ENCODE data around the gene MAP4. TPM values are rescaled to one million over a fixed set of nuclear protein-coding genes. Genes with fewer than 3 reads are reported as not detected.

MAP4 gene
- total and polyA plus RNA-seq, 2 donors (not counting 1 experiment from before 2014, with no cell fraction given): 39.2 to 132 TPM

DNA sequence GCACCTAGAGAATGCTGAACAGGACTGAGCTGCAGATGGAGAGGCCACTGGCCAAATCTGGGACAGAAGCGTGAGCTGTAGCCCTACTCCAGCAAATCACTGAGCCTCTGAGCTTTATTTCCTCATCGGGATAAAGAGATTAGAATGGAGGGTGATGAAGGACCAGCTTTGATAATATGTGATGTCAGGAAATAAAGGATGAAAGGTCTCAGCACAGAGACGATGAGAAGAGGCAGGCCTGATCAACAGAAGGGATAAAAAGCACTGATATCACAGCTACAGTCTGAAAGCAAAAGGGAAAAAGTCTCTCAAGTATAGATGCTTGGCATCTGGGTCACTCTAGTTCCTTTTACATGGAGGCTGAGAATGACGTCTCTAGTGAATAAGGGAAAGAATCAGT lies 143.3 kb downstream of the MAP4 start:
- Mint-ChIP-seq H3K27me3 (no peaks in the 10 kb centered on the region), H3K4me1 (peaks cover 5% of the 10 kb centered on the region), H3K4me3 (no peak overlapping the region), H3K27ac (no peak overlapping the region), H3K9me3 (ENCODE audit: insufficient read depth) (no peaks in the 10 kb centered on the region)
- H3K4me3 ChIP-seq (ENCODE audit: control extremely low read depth in 1 of 5, extremely low read depth in 1 of 5, insufficient read depth in 1 of 5, low read depth in 2 of 5, low read length in 4 of 5): no peak overlapping the region
- TF ChIP-seq EZH2 (IDR thresholded peaks at IDR 0.05; ENCODE audit: borderline replicate concordance, insufficient read depth, low read depth, low read length, poor library complexity, severe bottlenecking) (no peak), CTCF (IDR thresholded peaks at IDR 0.05) (no peak)
- no peaks in the 10 kb centered on the region for H4K20me1 ChIP-seq (ENCODE audit: control insufficient read depth, insufficient read depth, low read length, poor library complexity, severe bottlenecking)
- ChIA-PET CTCF (no interaction called here), POLR2A (no interaction called here)
- DNase-seq: no peak
- intact Hi-C loops (cut with micrococcal nuclease): no loop called here
- no peaks in the 10 kb centered on the region for H3K9me3 ChIP-seq (ENCODE audit: control extremely low read depth in 1 of 3, control insufficient read depth in 2 of 3, insufficient read depth in 1 of 3, low read length in 2 of 3)
- no peaks in the 10 kb centered on the region for H3K27me3 ChIP-seq (replicated peaks in 1 of 4; ENCODE audit: control extremely low read depth in 1 of 4, control insufficient read depth in 3 of 4, insufficient read depth in 4 of 4, low read length in 3 of 4)
- H3K9ac ChIP-seq (ENCODE audit: low read length): no peak overlapping the region
- H2AFZ ChIP-seq (ENCODE audit: insufficient read depth, low read depth, low read length, poor library complexity, severe bottlenecking): no peak overlapping the region
- H3K79me2 ChIP-seq (ENCODE audit: control insufficient read depth, insufficient read depth, low read length): no peaks in the 10 kb centered on the region
- ATAC-seq (ENCODE audit: low read depth): no peak
- peaks cover 17 to 40% of the 10 kb centered on the region in 2 experiments for H3K36me3 ChIP-seq (replicated peaks in 1 of 2; ENCODE audit: control extremely low read depth in 1 of 2, control insufficient read depth in 1 of 2, extremely low read depth in 1 of 2, insufficient read depth in 2 of 2, low read length in 1 of 2)
- 100% methylated on average over 1 of the region's 4 CpGs for WGBS (ENCODE audit: insufficient coverage)
- no peak overlapping the region for H3K27ac ChIP-seq (ENCODE audit: low read length in 2 of 2)
- no peaks in the 10 kb centered on the region for H3K4me1 ChIP-seq (ENCODE audit: control insufficient read depth in 2 of 2, insufficient read depth in 2 of 2, low read length in 2 of 2)
- no peak overlapping the region for H3K4me2 ChIP-seq (replicated peaks; ENCODE audit: low read depth, low read length, poor library complexity, severe bottlenecking)

GRCh38 chr3:47871389-47871788 lies 144.8 kb downstream of the MAP4 start:
- no CpG with 5 or more reads among the region's 2 CpGs for WGBS (ENCODE audit: insufficient coverage)
- Histone ChIP-seq H3K79me2 (ENCODE audit: control insufficient read depth, insufficient read depth, low read length) (no peaks in the 10 kb centered on the region), H3K4me3 (ENCODE audit: control extremely low read depth in 1 of 5, extremely low read depth in 1 of 5, insufficient read depth in 1 of 5, low read depth in 2 of 5, low read length in 4 of 5) (no peak overlapping the region), H3K27ac (ENCODE audit: low read length in 2 of 2) (no peak overlapping the region), H3K36me3 (replicated peaks in 1 of 2; ENCODE audit: control extremely low read depth in 1 of 2, control insufficient read depth in 1 of 2, extremely low read depth in 1 of 2, insufficient read depth in 2 of 2, low read length in 1 of 2) (peaks cover 16 to 53% of the 10 kb centered on the region in 2 experiments), H3K9ac (ENCODE audit: low read length) (no peak overlapping the region), H3K4me2 (replicated peaks; ENCODE audit: low read depth, low read length, poor library complexity, severe bottlenecking) (no peak overlapping the region), H3K4me1 (ENCODE audit: control insufficient read depth in 2 of 2, insufficient read depth in 2 of 2, low read length in 2 of 2) (no peaks in the 10 kb centered on the region), H3K9me3 (ENCODE audit: control extremely low read depth in 1 of 3, control insufficient read depth in 2 of 3, insufficient read depth in 1 of 3, low read length in 2 of 3) (no peaks in the 10 kb centered on the region), H3K27me3 (replicated peaks in 1 of 4; ENCODE audit: control extremely low read depth in 1 of 4, control insufficient read depth in 3 of 4, insufficient read depth in 4 of 4, low read length in 3 of 4) (no peaks in the 10 kb centered on the region), H2AFZ (ENCODE audit: insufficient read depth, low read depth, low read length, poor library complexity, severe bottlenecking) (no peak overlapping the region), H4K20me1 (ENCODE audit: control insufficient read depth, insufficient read depth, low read length, poor library complexity, severe bottlenecking) (no peaks in the 10 kb centered on the region)
- no peak for DNase-seq
- H3K9me3 Mint-ChIP-seq (ENCODE audit: insufficient read depth): no peaks in the 10 kb centered on the region
- no peak for ATAC-seq (ENCODE audit: low read depth)
- H3K27ac Mint-ChIP-seq: no peak overlapping the region
- H3K4me3 Mint-ChIP-seq: no peak overlapping the region
- H3K4me1 Mint-ChIP-seq: no peaks in the 10 kb centered on the region
- ChIA-PET CTCF (no interaction called here), POLR2A (no interaction called here)
- intact Hi-C loops (cut with micrococcal nuclease): no loop called here
- H3K27me3 Mint-ChIP-seq: no peaks in the 10 kb centered on the region
- TF ChIP-seq EZH2 (IDR thresholded peaks at IDR 0.05; ENCODE audit: borderline replicate concordance, insufficient read depth, low read depth, low read length, poor library complexity, severe bottlenecking): no peak
- no peak for TF ChIP-seq CTCF (IDR thresholded peaks at IDR 0.05)
